B cell (primary cell): ENCODE data around the gene DLL1. TPM values are rescaled to one million over a fixed set of nuclear protein-coding genes. Genes with fewer than 3 reads are reported as not detected.

Source experiments
- ATAC-seq: fragments of 200-7000 bp; cut with Tn5 transposase; one replicate; pipeline ENCODE4 v1.10.0; 2021; ENCODE audit warnings: low read depth, mild to moderate bottlenecking, moderate number of reproducible peaks, moderate library complexity
- CTCF ChIA-PET: fragments of 350-600 bp; sonication (Branson Sonifier 250); formaldehyde crosslinking; loops from one replicate; lab custom pipeline; 2021; ENCODE audit warnings: antibody characterized with exemption, inconsistent platforms; lab: Charles Lee
- POLR2A ChIA-PET: fragments of 350-600 bp; sonication (Branson Sonifier 250); formaldehyde crosslinking; loops from one replicate; lab custom pipeline; 2021; ENCODE audit warnings: antibody characterized with exemption; lab: Charles Lee
- DNase-seq: peaks from one replicate; pipeline ENCODE4 v3.0.0; 2013
- H2AFZ ChIP-seq: 2 replicates; pipeline ENCODE4 v1.6.1; 2012; ENCODE audit warnings: mild to moderate bottlenecking, low read depth, low read length; ENCODE audit not compliant: insufficient read depth, poor library complexity, severe bottlenecking
- H3K27ac ChIP-seq, 2 donors: 1 replicate in 1 of 2; 2 replicates in 1 of 2; pipeline ENCODE4 v1.5.1; 2012 to 2013; ENCODE audit warnings: low read length in 2 of 2, mild to moderate bottlenecking in 2 of 2, moderate library complexity in 1 of 2
- H3K27me3 ChIP-seq, 4 experiments: fragments of 200-600 bp in 1 of 4; sonication (generic) in 1 of 4; replicated peaks in 1 of 4; 1 replicate in 2 of 4; 2 replicates in 2 of 4; pipeline versions ENCODE4 v1.6.1 to v1.7.0; 2013 to 2016; ENCODE audit warnings: low read length in 3 of 4, mild to moderate bottlenecking in 2 of 4, mixed read lengths in 1 of 4, moderate library complexity in 1 of 4; ENCODE audit not compliant: insufficient read depth in 4 of 4, control insufficient read depth in 3 of 4; ENCODE audit errors: control extremely low read depth in 1 of 4
- H3K36me3 ChIP-seq, 2 experiments: replicated peaks in 1 of 2; 1 replicate in 1 of 2; 2 replicates in 1 of 2; pipeline versions ENCODE4 v1.6.1 to v1.7.1; 2013; ENCODE audit warnings: low read length in 1 of 2; ENCODE audit not compliant: insufficient read depth in 2 of 2, control insufficient read depth in 1 of 2; ENCODE audit errors: control extremely low read depth in 1 of 2, extremely low read depth in 1 of 2
- H3K4me1 ChIP-seq, 2 donors: fragments of 200-600 bp in 1 of 2; sonication (generic) in 1 of 2; 1 replicate in 1 of 2; 2 replicates in 1 of 2; pipeline versions ENCODE4 v1.5.1 to v1.6.1; 2013 to 2017; ENCODE audit warnings: low read length in 2 of 2; ENCODE audit not compliant: control insufficient read depth in 2 of 2, insufficient read depth in 2 of 2
- H3K4me2 ChIP-seq: replicated peaks from 2 replicates; pipeline ENCODE3; 2012; ENCODE audit warnings: mild to moderate bottlenecking, low read depth, low read length; ENCODE audit not compliant: poor library complexity, severe bottlenecking
- H3K4me3 ChIP-seq, 5 experiments: fragments of 200-600 bp in 1 of 5; sonication (generic) in 1 of 5; 1 replicate in 3 of 5; 2 replicates in 2 of 5; pipeline versions ENCODE4 v1.5.1 to v1.7.0; 2011 to 2016; ENCODE audit warnings: low read length in 4 of 5, mild to moderate bottlenecking in 4 of 5, low read depth in 2 of 5, control low read depth in 1 of 5, moderate library complexity in 1 of 5; ENCODE audit not compliant: insufficient read depth in 1 of 5; ENCODE audit errors: control extremely low read depth in 1 of 5, extremely low read depth in 1 of 5
- H3K79me2 ChIP-seq: fragments of 200-600 bp; sonication (generic); one replicate; pipeline ENCODE4 v1.6.0; 2016; ENCODE audit warnings: low read length; ENCODE audit not compliant: control insufficient read depth, insufficient read depth
- H3K9ac ChIP-seq: fragments of 200-600 bp; sonication (generic); 2 replicates; pipeline ENCODE4 v1.6.1; 2017; ENCODE audit warnings: mild to moderate bottlenecking, low read length, moderate library complexity
- H3K9me3 ChIP-seq, 3 donors: one replicate each; pipeline versions ENCODE4 v1.6.1 to v1.7.1; 2013; ENCODE audit warnings: low read length in 2 of 3; ENCODE audit not compliant: control insufficient read depth in 2 of 3, insufficient read depth in 1 of 3; ENCODE audit errors: control extremely low read depth in 1 of 3
- H4K20me1 ChIP-seq: 2 replicates; pipeline ENCODE4 v1.6.0; 2012; ENCODE audit warnings: mild to moderate bottlenecking, low read length; ENCODE audit not compliant: insufficient read depth, control insufficient read depth, poor library complexity, severe bottlenecking
- H3K27ac Mint-ChIP-seq: one replicate; pipeline ENCODE4 v1.8.0; 2021; ENCODE audit warnings: mixed read lengths
- H3K27me3 Mint-ChIP-seq: one replicate; pipeline ENCODE4 v1.8.0; 2021; ENCODE audit warnings: mixed read lengths
- H3K4me1 Mint-ChIP-seq: one replicate; pipeline ENCODE4 v1.8.0; 2021; ENCODE audit warnings: mixed read lengths
- H3K4me3 Mint-ChIP-seq: one replicate; pipeline ENCODE4 v1.8.0; 2021; ENCODE audit warnings: mixed read lengths
- H3K9me3 Mint-ChIP-seq: one replicate; pipeline ENCODE4 v1.8.0; 2022; ENCODE audit warnings: mixed read lengths; ENCODE audit not compliant: insufficient read depth
- EZH2 ChIP-seq: IDR thresholded peaks from 2 replicates; pipeline ENCODE4 v1.6.1; 2012; ENCODE audit warnings: borderline replicate concordance, low read depth, mild to moderate bottlenecking, moderate library complexity, low read length; ENCODE audit not compliant: insufficient read depth, poor library complexity, severe bottlenecking
- WGBS: methylation state at CpG from one replicate; pipeline ENCODE4 v1.1.5; 2013; ENCODE audit warnings: missing lambda C conversion rate; ENCODE audit not compliant: insufficient coverage; 5-methylcytosine and 5-hydroxymethylcytosine counted together
- intact Hi-C: fragments of 100-400 bp; cut with micrococcal nuclease; formaldehyde crosslinking; loops from one replicate; pipeline ENCODE4 v1.10.0; 2022
- polyA plus RNA-seq: library from polyadenylated mRNA; depleted of rRNA; stranded (reverse); fragments of >200 nt; gene quantifications from 2 replicates; pipeline ENCODE4 v1.2.3, GENCODE V29; 2012
- total RNA-seq, 2 donors: library from RNA; stranded (reverse); fragments of 120-200 nt in 1 of 2; gene quantifications; 1 replicate in 1 of 2; 2 replicates in 1 of 2; pipeline versions ENCODE4 v1.2.3 to v1.2.4, GENCODE V29; 2013 to 2022
- TF ChIP-seq, protein P1 (sequence below): fragments of 200-600 bp; IDR thresholded peaks from one replicate; pipeline ENCODE4 v1.8.0; 2022; ENCODE audit warnings: antibody characterized with exemption, mild to moderate bottlenecking

DLL1 gene
- total and polyA plus RNA-seq, 2 donors (not counting 1 experiment from before 2014, with no cell fraction given), result 1.6 to 6.8 TPM

GRCh38 chr6:170260686-170261085 is 30.2 kb downstream of the DLL1 start:
- ChIA-PET CTCF (no interaction called here), POLR2A (no interaction called here)
- H4K20me1 ChIP-seq, result no peaks in the 10 kb centered on the region
- 83% methylated on average over 5 of the region's 7 CpGs for WGBS
- H3K9me3 ChIP-seq, result peaks cover 0 to 4% (median 0%) of the 10 kb centered on the region in 3 donors
- ATAC-seq (no peak), DNase-seq (no peak)
- TF ChIP-seq, protein P1, sequence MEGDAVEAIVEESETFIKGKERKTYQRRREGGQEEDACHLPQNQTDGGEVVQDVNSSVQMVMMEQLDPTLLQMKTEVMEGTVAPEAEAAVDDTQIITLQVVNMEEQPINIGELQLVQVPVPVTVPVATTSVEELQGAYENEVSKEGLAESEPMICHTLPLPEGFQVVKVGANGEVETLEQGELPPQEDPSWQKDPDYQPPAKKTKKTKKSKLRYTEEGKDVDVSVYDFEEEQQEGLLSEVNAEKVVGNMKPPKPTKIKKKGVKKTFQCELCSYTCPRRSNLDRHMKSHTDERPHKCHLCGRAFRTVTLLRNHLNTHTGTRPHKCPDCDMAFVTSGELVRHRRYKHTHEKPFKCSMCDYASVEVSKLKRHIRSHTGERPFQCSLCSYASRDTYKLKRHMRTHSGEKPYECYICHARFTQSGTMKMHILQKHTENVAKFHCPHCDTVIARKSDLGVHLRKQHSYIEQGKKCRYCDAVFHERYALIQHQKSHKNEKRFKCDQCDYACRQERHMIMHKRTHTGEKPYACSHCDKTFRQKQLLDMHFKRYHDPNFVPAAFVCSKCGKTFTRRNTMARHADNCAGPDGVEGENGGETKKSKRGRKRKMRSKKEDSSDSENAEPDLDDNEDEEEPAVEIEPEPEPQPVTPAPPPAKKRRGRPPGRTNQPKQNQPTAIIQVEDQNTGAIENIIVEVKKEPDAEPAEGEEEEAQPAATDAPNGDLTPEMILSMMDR, result no peak
- TF ChIP-seq EZH2, result no peak
- no peak overlapping the region for H3K27ac ChIP-seq
- H3K4me2 ChIP-seq, result no peak overlapping the region
- Mint-ChIP-seq H3K9me3 (no peaks in the 10 kb centered on the region), H3K4me3 (no peak overlapping the region), H3K27me3 (peaks cover 17% of the 10 kb centered on the region), H3K27ac (no peak overlapping the region), H3K4me1 (no peaks in the 10 kb centered on the region)
- peaks cover 0 to 17% (median 0%) of the 10 kb centered on the region in 4 experiments for H3K27me3 ChIP-seq
- H3K79me2 ChIP-seq, result no peaks in the 10 kb centered on the region
- H3K36me3 ChIP-seq, result no peaks in the 10 kb centered on the region
- H3K4me3 ChIP-seq, result no peak overlapping the region
- intact Hi-C loops, result no loop called here
- no peaks in the 10 kb centered on the region for H3K4me1 ChIP-seq
- H3K9ac ChIP-seq, result no peak overlapping the region
- H2AFZ ChIP-seq, result no peak overlapping the region

DNA sequence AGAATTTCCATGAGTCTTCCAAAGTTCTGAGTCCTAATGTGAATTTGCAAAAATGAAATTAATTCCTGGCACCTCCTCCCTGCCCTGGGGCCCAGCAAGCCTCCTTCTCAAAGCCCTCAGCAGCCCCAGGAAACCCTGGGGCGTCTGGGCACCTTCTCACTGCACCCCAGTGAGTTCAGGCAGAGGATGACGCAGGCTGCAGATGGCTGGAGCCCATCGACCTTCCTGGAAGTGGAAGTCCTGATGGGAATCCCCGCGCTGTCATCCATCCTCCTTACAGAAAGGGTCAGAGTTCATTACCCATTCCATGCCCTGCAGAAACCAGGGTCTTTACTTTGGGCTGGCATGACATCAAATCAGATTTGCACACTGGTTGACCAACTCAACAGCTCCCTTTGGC is 31.6 kb downstream of the DLL1 start:
- 89% methylated on average over 5 of the region's 5 CpGs for WGBS
- Mint-ChIP-seq H3K9me3 (no peaks in the 10 kb centered on the region), H3K27ac (no peak overlapping the region), H3K27me3 (peaks cover 23% of the 10 kb centered on the region), H3K4me1 (no peaks in the 10 kb centered on the region), H3K4me3 (no peak overlapping the region)
- no peaks in the 10 kb centered on the region for H3K36me3 ChIP-seq
- no peaks in the 10 kb centered on the region for H3K79me2 ChIP-seq
- CTCF ChIA-PET, result no interaction called here
- H4K20me1 ChIP-seq, result no peaks in the 10 kb centered on the region
- ATAC-seq, result no peak
- TF ChIP-seq, protein P1, result no peak
- no peak for TF ChIP-seq EZH2
- no peak overlapping the region for H3K27ac ChIP-seq
- H3K4me1 ChIP-seq, result no peaks in the 10 kb centered on the region
- POLR2A ChIA-PET, result no interaction called here
- peaks cover 0 to 17% (median 0%) of the 10 kb centered on the region in 4 experiments for H3K27me3 ChIP-seq
- no peak overlapping the region for H3K9ac ChIP-seq
- intact Hi-C loops, result no loop called here
- peaks cover 0 to 4% (median 0%) of the 10 kb centered on the region in 3 donors for H3K9me3 ChIP-seq
- no peak overlapping the region for H3K4me3 ChIP-seq
- no peak overlapping the region for H3K4me2 ChIP-seq
- no peak for DNase-seq
- no peak overlapping the region for H2AFZ ChIP-seq
